Mammary epithelial cell (primary cell): ENCODE results near the gene PTPRM.

Experiments
- EZH2 ChIP-seq: IDR thresholded peaks from 2 replicates; pipeline ENCODE4 v1.6.1; 2012; ENCODE audit warnings: low read length, inconsistent platforms, borderline replicate concordance
- TF ChIP-seq, protein P1 (sequence below), 2 donors: IDR thresholded peaks in 1 of 2; conservative IDR thresholded peaks in 1 of 2; 2 replicates each; pipeline ENCODE4 v1.5.1; 2011 to 2012; ENCODE audit warnings: inconsistent platforms in 2 of 2, low read length in 2 of 2, mild to moderate bottlenecking in 2 of 2, control low read depth in 1 of 2, low read depth in 1 of 2; ENCODE audit not compliant: insufficient read depth in 1 of 2; ENCODE audit errors: extremely low read depth in 1 of 2

GRCh38 chr18:7721532-7721931 lies 154.4 kb downstream of the PTPRM start:
- TF ChIP-seq, protein P1, sequence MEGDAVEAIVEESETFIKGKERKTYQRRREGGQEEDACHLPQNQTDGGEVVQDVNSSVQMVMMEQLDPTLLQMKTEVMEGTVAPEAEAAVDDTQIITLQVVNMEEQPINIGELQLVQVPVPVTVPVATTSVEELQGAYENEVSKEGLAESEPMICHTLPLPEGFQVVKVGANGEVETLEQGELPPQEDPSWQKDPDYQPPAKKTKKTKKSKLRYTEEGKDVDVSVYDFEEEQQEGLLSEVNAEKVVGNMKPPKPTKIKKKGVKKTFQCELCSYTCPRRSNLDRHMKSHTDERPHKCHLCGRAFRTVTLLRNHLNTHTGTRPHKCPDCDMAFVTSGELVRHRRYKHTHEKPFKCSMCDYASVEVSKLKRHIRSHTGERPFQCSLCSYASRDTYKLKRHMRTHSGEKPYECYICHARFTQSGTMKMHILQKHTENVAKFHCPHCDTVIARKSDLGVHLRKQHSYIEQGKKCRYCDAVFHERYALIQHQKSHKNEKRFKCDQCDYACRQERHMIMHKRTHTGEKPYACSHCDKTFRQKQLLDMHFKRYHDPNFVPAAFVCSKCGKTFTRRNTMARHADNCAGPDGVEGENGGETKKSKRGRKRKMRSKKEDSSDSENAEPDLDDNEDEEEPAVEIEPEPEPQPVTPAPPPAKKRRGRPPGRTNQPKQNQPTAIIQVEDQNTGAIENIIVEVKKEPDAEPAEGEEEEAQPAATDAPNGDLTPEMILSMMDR (conservative IDR thresholded peaks at IDR 0.05 in 1 of 2, IDR thresholded peaks at IDR 0.05 in 1 of 2; ENCODE audit: extremely low read depth in 1 of 2, insufficient read depth in 1 of 2, low read depth in 1 of 2, low read length in 2 of 2), result no peak
- TF ChIP-seq EZH2, result no peak
